ENCODE data around the gene ATP8A2.

The ATP8A2 gene

DNA sequence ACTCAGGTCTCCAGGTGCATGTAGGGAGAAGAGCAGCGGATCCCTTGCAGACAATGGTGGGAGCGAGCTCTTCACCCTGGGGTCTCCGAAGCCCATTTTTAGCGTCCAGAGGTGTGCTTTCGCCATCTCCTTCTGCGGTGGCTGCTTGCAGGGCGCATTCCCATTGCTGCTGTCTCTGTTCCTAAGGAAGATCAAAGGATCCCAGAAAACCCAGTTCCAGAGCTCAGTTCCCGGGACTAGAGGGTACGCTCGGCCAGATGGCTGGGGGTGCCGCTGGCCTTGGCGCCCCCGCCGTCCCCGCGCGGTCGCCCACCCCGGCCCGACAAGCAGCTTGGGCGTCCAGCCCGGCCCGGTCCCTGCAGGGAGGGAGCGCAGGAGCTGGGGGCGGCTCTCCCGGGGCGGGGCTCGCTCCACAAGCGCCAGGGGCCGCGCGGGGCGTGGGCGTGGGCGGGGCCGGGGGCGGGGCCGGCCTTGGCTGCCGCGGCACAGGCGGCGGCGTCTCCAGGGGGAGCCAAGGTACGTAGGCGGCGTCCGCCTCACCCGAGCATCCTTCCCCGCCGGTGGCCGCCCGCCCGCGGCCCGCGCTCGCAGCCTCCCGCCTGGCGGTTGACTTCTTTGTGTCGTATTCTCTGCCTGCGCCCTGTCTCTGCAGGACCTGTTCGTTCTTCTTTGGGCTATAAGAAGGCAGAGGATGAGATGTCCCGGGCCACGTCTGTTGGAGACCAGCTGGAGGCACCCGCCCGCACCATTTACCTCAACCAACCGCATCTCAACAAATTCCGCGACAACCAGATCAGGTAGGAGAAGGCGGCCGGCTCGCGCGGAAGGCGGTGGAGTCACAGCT lies 96.8 kb downstream of the ATP8A2 start:
- Histone ChIP-seq H3K36me3 (ENCODE audit: control insufficient read depth, insufficient read depth, low read length) (no peaks in the 10 kb centered on the region), H3K4me1 (ENCODE audit: control insufficient read depth, insufficient read depth, low read length) (peaks cover 3% of the 10 kb centered on the region), H3K27me3 (ENCODE audit: control insufficient read depth, insufficient read depth, low read length) (peaks cover 25% of the 10 kb centered on the region), H3K4me3 (ENCODE audit: low read depth, low read length) (peak overlapping the region; percentile 77), H3K9ac (ENCODE audit: low read depth, low read length) (no peak overlapping the region), H3K9me3 (ENCODE audit: control insufficient read depth, insufficient read depth, low read length) (no peaks in the 10 kb centered on the region)

DNA sequence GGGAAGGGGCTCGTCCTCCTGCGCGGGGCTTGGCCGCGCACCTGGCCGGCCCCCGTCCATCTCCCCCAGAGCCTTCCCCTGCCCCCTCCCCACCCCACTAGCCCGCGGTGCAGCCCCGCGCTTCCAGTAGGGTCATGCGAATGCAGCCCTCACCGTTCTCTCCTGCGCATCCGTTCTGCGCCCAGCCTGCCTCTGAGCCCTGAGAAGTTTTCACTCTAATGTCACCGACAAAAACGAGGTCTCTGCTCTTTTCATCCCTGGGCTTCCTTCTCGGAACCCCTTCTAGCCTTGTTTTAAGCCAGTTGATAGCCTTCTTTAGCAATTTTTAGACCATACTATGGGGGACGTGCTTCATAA lies 97.4 kb downstream of the ATP8A2 start:
- peaks cover 25% of the 10 kb centered on the region for H3K27me3 ChIP-seq (ENCODE audit: control insufficient read depth, insufficient read depth, low read length)
- no peak overlapping the region for H3K9ac ChIP-seq (ENCODE audit: low read depth, low read length)
- peaks cover 3% of the 10 kb centered on the region for H3K4me1 ChIP-seq (ENCODE audit: control insufficient read depth, insufficient read depth, low read length)
- H3K4me3 ChIP-seq (ENCODE audit: low read depth, low read length), result peak overlapping the region; percentile 77
- no peaks in the 10 kb centered on the region for H3K9me3 ChIP-seq (ENCODE audit: control insufficient read depth, insufficient read depth, low read length)
- no peaks in the 10 kb centered on the region for H3K36me3 ChIP-seq (ENCODE audit: control insufficient read depth, insufficient read depth, low read length)

DNA sequence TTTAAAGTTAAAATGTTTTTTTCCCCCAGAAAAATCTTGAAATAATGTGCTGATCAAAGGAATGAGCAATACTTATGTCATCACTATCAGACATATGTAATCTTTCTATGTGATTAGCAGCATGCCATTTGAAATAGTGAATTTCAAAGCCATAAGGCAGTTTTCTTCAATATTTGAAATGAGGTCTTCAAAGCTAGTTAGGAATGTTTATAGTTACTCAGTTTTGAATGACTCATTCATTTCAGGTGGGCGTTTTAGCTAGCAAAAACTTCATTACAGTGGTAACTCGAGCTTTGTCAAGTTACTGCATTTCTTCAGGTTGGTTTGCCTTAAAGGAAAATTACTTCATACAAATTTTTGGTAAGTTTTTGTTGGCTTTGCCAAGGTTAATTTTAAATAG lies 102.1 kb downstream of the ATP8A2 start:
- Histone ChIP-seq H3K9ac (ENCODE audit: low read depth, low read length) (no peak overlapping the region), H3K9me3 (ENCODE audit: control insufficient read depth, insufficient read depth, low read length) (no peaks in the 10 kb centered on the region), H3K36me3 (ENCODE audit: control insufficient read depth, insufficient read depth, low read length) (no peaks in the 10 kb centered on the region), H3K4me1 (ENCODE audit: control insufficient read depth, insufficient read depth, low read length) (peaks cover 3% of the 10 kb centered on the region), H3K27me3 (ENCODE audit: control insufficient read depth, insufficient read depth, low read length) (peaks cover 18% of the 10 kb centered on the region), H3K4me3 (ENCODE audit: low read depth, low read length) (no peak overlapping the region)

DNA sequence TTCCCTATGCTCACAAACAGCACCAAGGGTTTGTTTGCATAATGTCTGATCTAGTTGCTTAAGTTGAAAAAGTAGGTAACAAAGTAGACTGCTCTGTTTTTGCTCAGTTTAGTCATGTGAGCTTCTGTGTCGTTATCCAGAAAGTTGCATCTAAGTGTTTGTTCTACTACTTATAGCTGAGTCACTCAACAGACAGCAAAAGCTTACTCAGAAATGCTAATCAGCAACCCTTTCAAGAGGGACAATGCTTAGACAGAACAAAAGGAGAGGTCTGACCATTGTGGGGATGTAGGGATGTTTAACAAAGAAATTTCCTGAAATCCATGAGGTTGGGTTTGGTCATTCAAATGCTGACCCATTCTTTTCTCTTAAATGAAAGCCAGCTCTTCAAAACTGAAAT lies 106.4 kb downstream of the ATP8A2 start:
- no peak overlapping the region for H3K4me3 ChIP-seq (ENCODE audit: low read depth, low read length)
- H3K9ac ChIP-seq (ENCODE audit: low read depth, low read length), result no peak overlapping the region
- H3K27me3 ChIP-seq (ENCODE audit: control insufficient read depth, insufficient read depth, low read length), result no peaks in the 10 kb centered on the region
- no peaks in the 10 kb centered on the region for H3K4me1 ChIP-seq (ENCODE audit: control insufficient read depth, insufficient read depth, low read length)
- no peaks in the 10 kb centered on the region for H3K9me3 ChIP-seq (ENCODE audit: control insufficient read depth, insufficient read depth, low read length)
- H3K36me3 ChIP-seq (ENCODE audit: control insufficient read depth, insufficient read depth, low read length), result no peaks in the 10 kb centered on the region

DNA sequence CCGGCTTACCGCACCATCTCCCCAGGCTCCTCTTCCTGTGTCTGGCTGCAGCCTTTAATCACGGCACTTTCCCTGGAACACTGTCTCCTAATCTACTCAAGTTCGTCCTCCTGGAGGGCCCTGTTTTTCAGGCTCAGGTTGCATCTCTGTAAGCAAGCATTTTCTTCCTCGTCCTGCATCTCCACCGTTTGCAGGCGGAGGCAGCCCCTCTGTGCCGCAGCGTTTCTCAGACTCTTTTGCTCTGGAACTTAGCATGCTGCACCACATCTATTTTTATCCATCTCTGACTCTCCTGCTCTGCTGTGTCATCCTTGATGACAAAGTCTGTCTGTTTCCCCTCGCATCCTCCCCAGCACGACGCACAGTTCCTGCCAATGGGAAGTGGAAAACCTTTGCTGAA lies 117.5 kb downstream of the ATP8A2 start:
- Histone ChIP-seq H3K36me3 (ENCODE audit: control insufficient read depth, insufficient read depth, low read length) (no peaks in the 10 kb centered on the region), H3K9ac (ENCODE audit: low read depth, low read length) (no peak overlapping the region), H3K4me1 (ENCODE audit: control insufficient read depth, insufficient read depth, low read length) (peaks cover 3% of the 10 kb centered on the region), H3K27me3 (ENCODE audit: control insufficient read depth, insufficient read depth, low read length) (no peaks in the 10 kb centered on the region), H3K4me3 (ENCODE audit: low read depth, low read length) (no peak overlapping the region), H3K9me3 (ENCODE audit: control insufficient read depth, insufficient read depth, low read length) (no peaks in the 10 kb centered on the region)

DNA sequence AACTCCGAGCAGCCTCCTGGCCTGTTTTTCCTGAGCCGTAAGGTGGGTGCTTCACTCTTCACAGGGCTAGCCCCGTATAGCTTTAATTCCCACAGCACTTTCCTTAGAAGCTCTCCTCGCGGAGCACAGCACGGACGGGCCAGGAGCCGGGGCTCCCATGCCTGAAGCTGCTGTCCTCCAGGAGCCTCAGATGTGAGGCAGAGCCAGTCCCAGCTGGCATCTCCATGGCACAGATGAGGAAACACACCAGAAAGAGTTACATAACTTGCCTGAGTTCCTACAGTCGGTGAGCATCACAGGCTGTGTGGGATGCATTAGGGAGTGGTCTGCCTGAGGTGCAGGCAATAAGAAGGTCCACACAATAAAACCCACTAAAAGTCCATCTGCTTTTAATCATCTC lies 118.5 kb downstream of the ATP8A2 start:
- H3K9ac ChIP-seq (ENCODE audit: low read depth, low read length), result no peak overlapping the region
- no peaks in the 10 kb centered on the region for H3K27me3 ChIP-seq (ENCODE audit: control insufficient read depth, insufficient read depth, low read length)
- peaks cover 3% of the 10 kb centered on the region for H3K4me1 ChIP-seq (ENCODE audit: control insufficient read depth, insufficient read depth, low read length)

DNA sequence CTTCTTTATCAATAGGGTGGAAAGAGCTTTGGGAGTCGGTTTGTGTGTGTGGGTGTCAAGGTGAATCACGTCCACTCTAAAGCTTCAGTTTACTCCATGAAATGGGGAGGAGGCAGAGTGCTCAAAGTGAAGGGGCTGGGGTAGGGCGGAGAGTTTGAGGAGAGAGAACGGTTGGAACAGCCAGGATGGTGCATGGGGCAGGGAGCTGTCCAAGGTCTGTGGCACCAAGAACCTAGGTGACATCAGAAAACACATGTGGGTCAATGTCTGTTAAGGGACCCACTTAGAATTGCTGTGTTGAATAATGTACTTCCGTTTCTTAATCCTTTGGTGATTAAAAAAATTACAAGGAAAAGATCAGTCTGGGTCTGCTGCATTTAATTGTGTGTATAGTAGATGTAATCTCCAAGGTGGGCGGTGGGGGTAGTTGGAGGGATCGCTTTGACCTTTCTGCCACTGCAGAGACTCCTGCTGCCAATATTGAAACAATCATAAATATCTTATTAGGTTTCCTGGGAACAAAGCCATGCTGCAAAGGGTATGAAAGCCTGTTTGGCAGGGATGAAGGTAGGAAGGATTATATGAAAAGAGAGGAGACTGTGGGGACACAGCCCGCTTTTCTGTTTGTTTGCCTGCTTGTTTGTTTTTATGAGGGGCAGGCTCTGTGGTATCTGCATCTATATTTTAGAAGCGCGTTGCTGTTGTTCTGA lies 122.3 kb downstream of the ATP8A2 start:
- Histone ChIP-seq H3K9ac (ENCODE audit: low read depth, low read length) (no peak overlapping the region), H3K9me3 (ENCODE audit: control insufficient read depth, insufficient read depth, low read length) (no peaks in the 10 kb centered on the region), H3K27me3 (ENCODE audit: control insufficient read depth, insufficient read depth, low read length) (no peaks in the 10 kb centered on the region), H3K36me3 (ENCODE audit: control insufficient read depth, insufficient read depth, low read length) (no peaks in the 10 kb centered on the region), H3K4me3 (ENCODE audit: low read depth, low read length) (no peak overlapping the region), H3K4me1 (ENCODE audit: control insufficient read depth, insufficient read depth, low read length) (peaks cover under 1% of the 10 kb centered on the region)

More for the DNA sequence above, 118.5 kb downstream of the ATP8A2 start:
- no peaks in the 10 kb centered on the region for H3K36me3 ChIP-seq (ENCODE audit: control insufficient read depth, insufficient read depth, low read length)
- no peak overlapping the region for H3K4me3 ChIP-seq (ENCODE audit: low read depth, low read length)
- no peaks in the 10 kb centered on the region for H3K9me3 ChIP-seq (ENCODE audit: control insufficient read depth, insufficient read depth, low read length)

DNA sequence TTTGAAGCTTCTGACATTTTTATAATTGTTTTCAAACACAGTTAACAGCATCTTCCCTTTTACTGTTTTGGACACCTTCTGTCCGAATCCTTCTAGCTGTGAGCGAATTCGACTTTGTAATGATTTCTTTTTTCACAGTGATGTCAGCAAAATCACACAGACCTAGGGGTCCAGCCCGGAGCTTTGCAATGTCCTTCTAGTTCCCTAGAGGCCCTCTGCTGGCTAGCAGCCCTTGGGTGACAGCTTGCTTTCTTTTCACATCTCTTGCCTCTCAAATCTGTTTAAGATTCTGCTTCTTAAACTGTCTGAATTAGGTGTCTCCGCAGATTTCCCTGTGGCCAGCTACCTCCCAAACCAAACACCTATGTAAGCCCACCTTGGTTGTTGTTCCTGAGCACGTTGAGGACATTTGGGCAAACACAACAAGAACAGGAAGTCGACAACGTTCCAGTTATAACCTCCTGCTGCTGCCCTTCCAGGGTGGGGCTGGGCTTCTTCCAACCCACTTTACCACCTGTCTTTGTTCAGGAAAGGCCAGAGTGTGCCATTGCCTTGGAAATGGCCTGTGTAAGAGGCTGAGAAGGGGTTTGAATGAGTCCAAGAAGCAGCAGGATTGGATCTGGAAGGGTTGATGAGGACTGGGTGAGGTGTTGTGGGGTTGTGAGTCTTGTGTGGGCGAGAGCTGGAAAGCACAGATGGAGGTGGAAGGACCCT lies 123.1 kb downstream of the ATP8A2 start:
- Histone ChIP-seq H3K9me3 (ENCODE audit: control insufficient read depth, insufficient read depth, low read length) (no peaks in the 10 kb centered on the region), H3K9ac (ENCODE audit: low read depth, low read length) (no peak overlapping the region), H3K36me3 (ENCODE audit: control insufficient read depth, insufficient read depth, low read length) (no peaks in the 10 kb centered on the region), H3K4me1 (ENCODE audit: control insufficient read depth, insufficient read depth, low read length) (no peaks in the 10 kb centered on the region), H3K4me3 (ENCODE audit: low read depth, low read length) (no peak overlapping the region), H3K27me3 (ENCODE audit: control insufficient read depth, insufficient read depth, low read length) (no peaks in the 10 kb centered on the region)

DNA sequence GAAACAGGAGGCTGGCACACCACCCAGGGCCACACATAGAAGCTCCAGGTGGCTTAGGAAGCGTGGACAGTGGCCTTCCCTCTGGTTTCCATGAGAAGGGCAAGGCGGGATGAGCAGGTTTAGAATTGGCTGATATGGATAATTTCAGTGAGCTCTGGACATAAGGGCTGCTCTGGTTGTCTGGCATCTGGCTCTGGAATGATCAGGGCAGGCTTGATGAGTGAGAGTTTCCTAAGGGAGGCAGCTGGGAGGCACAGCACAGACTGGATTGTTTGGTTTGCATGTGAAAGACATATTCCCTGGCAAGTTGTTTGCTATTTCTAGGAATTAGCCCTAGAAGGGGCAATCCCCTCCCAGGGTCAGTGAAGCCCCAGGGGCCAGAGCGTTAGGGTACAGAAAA lies 129.5 kb downstream of the ATP8A2 start:
- Histone ChIP-seq H3K9ac (ENCODE audit: low read depth, low read length) (no peak overlapping the region), H3K9me3 (ENCODE audit: control insufficient read depth, insufficient read depth, low read length) (no peaks in the 10 kb centered on the region), H3K27me3 (ENCODE audit: control insufficient read depth, insufficient read depth, low read length) (no peaks in the 10 kb centered on the region), H3K4me3 (ENCODE audit: low read depth, low read length) (no peak overlapping the region), H3K4me1 (ENCODE audit: control insufficient read depth, insufficient read depth, low read length) (no peaks in the 10 kb centered on the region), H3K36me3 (ENCODE audit: control insufficient read depth, insufficient read depth, low read length) (no peaks in the 10 kb centered on the region)

DNA sequence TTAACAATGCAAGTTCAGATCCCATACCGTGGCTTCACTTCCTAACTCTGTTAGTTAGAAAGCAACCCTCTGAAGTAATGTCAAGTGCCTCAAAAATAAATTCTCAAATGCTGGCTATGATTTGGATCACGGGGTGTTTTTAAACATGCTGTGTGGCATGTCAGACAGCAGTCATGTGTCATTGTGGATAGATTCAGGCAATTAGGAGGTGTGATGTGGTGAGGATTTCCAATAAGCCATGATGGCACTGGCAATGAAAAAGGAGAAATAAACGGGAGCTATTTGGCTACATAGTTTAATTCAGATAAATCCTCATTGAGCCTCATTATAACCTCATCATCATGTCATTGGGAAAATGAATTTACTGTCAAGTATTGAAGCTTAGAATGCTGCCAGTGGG lies 130.3 kb downstream of the ATP8A2 start:
- no peak overlapping the region for H3K4me3 ChIP-seq (ENCODE audit: low read depth, low read length)
- H3K36me3 ChIP-seq (ENCODE audit: control insufficient read depth, insufficient read depth, low read length), result no peaks in the 10 kb centered on the region
- H3K9me3 ChIP-seq (ENCODE audit: control insufficient read depth, insufficient read depth, low read length), result no peaks in the 10 kb centered on the region
- no peaks in the 10 kb centered on the region for H3K4me1 ChIP-seq (ENCODE audit: control insufficient read depth, insufficient read depth, low read length)
- H3K27me3 ChIP-seq (ENCODE audit: control insufficient read depth, insufficient read depth, low read length), result no peaks in the 10 kb centered on the region
- H3K9ac ChIP-seq (ENCODE audit: low read depth, low read length), result no peak overlapping the region

DNA sequence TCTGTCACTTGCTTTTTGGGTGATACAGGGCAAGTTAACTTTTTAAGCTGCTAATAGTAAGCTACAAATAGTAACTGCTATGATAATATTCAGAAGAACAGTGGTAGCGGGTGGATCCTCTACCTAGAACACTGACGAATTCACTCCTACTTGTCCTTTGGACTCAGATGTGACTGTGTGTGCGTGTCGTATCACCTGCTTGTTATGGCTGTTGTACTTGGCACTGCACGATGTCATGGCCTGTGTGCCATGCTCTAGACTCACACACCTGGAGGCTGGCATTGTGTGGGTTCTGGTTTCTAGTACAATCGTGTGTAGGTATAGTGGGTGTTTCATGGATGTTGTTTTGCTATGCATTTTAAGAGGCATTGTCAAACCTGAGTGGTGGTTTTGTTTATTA lies 130.8 kb downstream of the ATP8A2 start:
- no peak overlapping the region for H3K9ac ChIP-seq (ENCODE audit: low read depth, low read length)
- H3K9me3 ChIP-seq (ENCODE audit: control insufficient read depth, insufficient read depth, low read length), result no peaks in the 10 kb centered on the region
- H3K4me1 ChIP-seq (ENCODE audit: control insufficient read depth, insufficient read depth, low read length), result no peaks in the 10 kb centered on the region
- no peaks in the 10 kb centered on the region for H3K36me3 ChIP-seq (ENCODE audit: control insufficient read depth, insufficient read depth, low read length)
- no peaks in the 10 kb centered on the region for H3K27me3 ChIP-seq (ENCODE audit: control insufficient read depth, insufficient read depth, low read length)
- H3K4me3 ChIP-seq (ENCODE audit: low read depth, low read length), result no peak overlapping the region

Data from iPS-15b (cell line).